GM12874 (cell line): ENCODE measurements around the gene PLCH1.

Experiments used
- CTCF ChIP-seq: IDR thresholded peaks from 2 replicates; pipeline ENCODE4 v1.5.1; 2011; ENCODE audit warnings: low read depth, mild to moderate bottlenecking, control low read depth, low read length, moderate library complexity; ENCODE audit not compliant: insufficient read depth

Gene PLCH1

GRCh38 chr3:155594526-155595187 lies 150.2 kb downstream of the PLCH1 start:
- no peak for TF ChIP-seq CTCF

- TF ChIP-seq CTCF, result no peak
Measured at GRCh38 chr3:155587581-155587980, 157.3 kb downstream of the PLCH1 start.

DNA sequence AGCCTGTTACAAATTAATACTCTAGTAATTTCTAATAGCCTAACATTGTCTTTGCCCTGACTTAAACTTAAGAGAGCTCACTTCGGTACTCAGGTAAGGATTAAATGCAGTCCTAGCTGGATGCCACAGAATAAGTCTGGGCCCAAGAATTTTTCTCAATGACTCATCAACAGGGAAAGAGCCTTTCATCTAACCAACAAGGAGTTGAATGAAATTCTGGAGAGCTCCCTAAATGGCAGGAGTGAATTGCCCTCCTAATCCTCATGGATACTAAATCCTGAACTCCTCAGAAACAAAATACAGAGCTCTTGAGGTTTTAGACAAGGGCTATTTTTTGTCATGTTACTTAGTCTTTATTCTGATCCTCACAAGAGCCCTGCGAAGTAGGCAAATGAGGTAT lies 159.5 kb downstream of the PLCH1 start:
- no peak for TF ChIP-seq CTCF

GRCh38 chr3:155581579-155581978 lies 163.3 kb downstream of the PLCH1 start:
- TF ChIP-seq CTCF, result no peak

DNA sequence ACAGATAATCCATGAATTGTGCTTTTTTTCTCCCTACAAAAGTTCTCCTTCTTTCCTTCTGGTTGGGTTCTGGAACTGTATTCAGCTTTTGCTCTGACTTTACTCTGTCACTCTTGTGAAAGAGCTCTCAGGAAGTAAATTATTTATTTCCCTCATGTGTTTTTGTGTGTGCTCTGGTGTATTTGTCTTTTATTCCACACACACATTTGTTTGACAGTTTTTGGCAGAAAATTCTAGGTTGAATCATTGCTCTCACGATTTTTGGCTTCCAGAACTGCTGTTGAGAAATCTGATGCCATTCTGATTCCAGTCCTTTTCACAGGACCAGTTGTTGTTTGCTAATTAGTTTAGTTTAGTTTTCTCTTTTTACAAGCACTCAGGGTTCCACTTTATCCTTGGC lies 172.8 kb downstream of the PLCH1 start:
- no peak for TF ChIP-seq CTCF

DNA sequence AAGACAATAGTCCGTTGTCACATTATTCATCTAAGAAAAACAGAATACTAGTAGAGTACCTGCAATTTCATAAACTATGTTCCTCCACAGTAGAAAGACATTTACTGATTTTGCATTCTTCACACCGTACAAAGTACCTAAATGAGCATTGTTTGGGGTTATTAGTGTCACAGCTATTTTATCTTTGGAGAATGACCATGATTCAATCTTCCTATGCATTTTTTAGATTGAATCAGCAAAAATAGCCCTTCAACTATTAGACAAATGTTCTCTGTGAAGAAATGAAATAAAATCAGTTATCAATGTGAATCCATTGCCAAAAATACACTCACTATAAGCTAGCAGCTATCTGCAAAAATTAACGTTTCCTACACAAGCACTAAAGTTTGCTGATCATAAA lies 176.6 kb downstream of the PLCH1 start:
- TF ChIP-seq CTCF, result no peak

DNA sequence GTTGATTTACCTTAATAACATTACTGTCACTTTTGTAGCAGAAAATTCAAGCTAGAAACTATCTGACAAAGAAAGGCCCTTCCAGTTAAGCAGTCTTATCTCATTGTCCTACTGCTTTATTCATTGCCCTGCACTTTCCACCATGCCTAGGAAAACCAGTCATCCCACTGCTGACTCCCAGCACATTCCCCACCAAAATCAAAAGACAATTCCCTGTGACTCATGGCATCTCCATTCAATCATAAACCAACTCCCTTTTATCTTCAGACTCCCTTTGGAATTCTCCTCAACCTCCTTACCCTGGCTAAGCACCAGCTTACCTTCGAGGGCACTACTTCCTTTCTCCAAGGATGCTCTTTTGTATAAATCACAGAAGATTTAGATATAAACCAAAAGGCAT lies 184.3 kb downstream of the PLCH1 start:
- no peak for TF ChIP-seq CTCF
